Activated T-helper 2 cell treated with anti-CD3 and anti-CD28 coated beads, Interferon-gamma antibody, Interleukin-2, Interleukin-4, amounts not matched to agents 10 μg/mL and 5 μg/mL and 100 μg/mL, durations not matched to agents 14 hours and 24 hours and 36 hours (primary cell): ENCODE measurements around the gene MPEG1. TPM values are rescaled to one million over a fixed set of nuclear protein-coding genes. Genes with fewer than 3 reads are reported as not detected.

ENCODE experiments used
- DNase-seq: peaks from one replicate; pipeline ENCODE4 v3.0.0; 2021; ENCODE audit warnings: low spot score
- H3K27ac Mint-ChIP-seq: one replicate; pipeline ENCODE4 v1.8.0; 2021; ENCODE audit warnings: mixed read lengths
- H3K27me3 Mint-ChIP-seq: one replicate; pipeline ENCODE4 v1.8.0; 2021; ENCODE audit warnings: low read depth, mixed read lengths
- H3K36me3 Mint-ChIP-seq: one replicate; pipeline ENCODE4 v1.8.0; 2021; ENCODE audit warnings: low read depth, mixed read lengths
- H3K4me1 Mint-ChIP-seq: one replicate; pipeline ENCODE4 v1.8.0; 2021; ENCODE audit warnings: low read depth, mixed read lengths
- H3K4me3 Mint-ChIP-seq: one replicate; pipeline ENCODE4 v1.8.0; 2021; ENCODE audit warnings: low read depth, mild to moderate bottlenecking, moderate library complexity, mixed read lengths
- H3K9me3 Mint-ChIP-seq: one replicate; pipeline ENCODE4 v1.8.0; 2021; ENCODE audit warnings: mixed read lengths
- intact Hi-C: fragments of 100-400 bp; cut with micrococcal nuclease; formaldehyde crosslinking; loops from one replicate; pipeline ENCODE4 v1.15.1; 2023
- total RNA-seq: library from RNA; stranded (reverse); gene quantifications from 2 replicates; pipeline ENCODE4 v1.2.3, GENCODE V29; 2022

The MPEG1 gene
- total RNA-seq, 1 donor from 2014 or later: 0.05 TPM

DNA sequence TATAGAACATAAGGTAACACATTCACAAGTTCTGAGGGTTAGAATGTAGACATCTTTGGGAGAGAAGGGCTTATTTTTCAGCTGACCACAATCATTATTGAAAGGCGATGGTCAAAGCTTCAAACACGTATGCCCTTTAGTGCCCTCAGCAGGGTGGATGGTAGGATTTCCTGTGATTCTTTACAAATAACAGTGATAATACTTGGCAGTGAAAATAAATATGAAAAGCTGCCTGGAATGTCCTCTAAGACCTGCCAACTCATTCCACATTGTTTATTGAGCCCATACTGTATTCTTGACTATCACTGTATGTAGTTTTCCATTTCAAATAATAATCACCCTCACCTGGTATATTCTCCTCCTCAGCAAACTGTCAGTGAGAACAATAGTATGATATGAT lies 13.7 kb upstream of the MPEG1 start:
- peaks cover 5% of the 10 kb centered on the region for H3K4me1 Mint-ChIP-seq
- peaks cover 14% of the 10 kb centered on the region for H3K27me3 Mint-ChIP-seq
- intact Hi-C loops: no loop called here
- H3K27ac Mint-ChIP-seq: no peak overlapping the region
- H3K4me3 Mint-ChIP-seq: no peak overlapping the region
- no peaks in the 10 kb centered on the region for H3K9me3 Mint-ChIP-seq
- H3K36me3 Mint-ChIP-seq: no peaks in the 10 kb centered on the region
- DNase-seq: no peak

DNA sequence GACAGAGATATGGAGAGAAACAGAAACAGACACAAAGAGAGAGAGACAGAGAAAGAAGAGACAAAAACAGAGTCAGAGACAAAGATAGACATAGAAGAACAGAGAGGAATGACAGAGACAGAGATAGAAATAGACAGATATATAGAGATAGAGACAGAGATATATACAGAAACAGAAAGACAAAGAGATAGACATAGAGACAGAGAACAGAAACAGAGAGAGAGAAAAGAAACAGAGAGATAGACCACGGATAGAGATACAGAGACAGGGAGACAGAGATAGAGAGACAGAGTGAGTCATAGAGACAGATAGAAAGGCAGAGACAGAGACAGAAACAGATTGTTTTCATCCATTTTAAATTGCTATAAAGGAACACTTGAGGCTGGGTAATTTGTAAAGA lies 12.3 kb upstream of the MPEG1 start:
- Mint-ChIP-seq H3K4me3 (no peak overlapping the region), H3K9me3 (no peaks in the 10 kb centered on the region), H3K4me1 (peaks cover 5% of the 10 kb centered on the region), H3K36me3 (no peaks in the 10 kb centered on the region), H3K27ac (no peak overlapping the region), H3K27me3 (peaks cover 16% of the 10 kb centered on the region)
- DNase-seq: no peak
- intact Hi-C loops: no loop called here

DNA sequence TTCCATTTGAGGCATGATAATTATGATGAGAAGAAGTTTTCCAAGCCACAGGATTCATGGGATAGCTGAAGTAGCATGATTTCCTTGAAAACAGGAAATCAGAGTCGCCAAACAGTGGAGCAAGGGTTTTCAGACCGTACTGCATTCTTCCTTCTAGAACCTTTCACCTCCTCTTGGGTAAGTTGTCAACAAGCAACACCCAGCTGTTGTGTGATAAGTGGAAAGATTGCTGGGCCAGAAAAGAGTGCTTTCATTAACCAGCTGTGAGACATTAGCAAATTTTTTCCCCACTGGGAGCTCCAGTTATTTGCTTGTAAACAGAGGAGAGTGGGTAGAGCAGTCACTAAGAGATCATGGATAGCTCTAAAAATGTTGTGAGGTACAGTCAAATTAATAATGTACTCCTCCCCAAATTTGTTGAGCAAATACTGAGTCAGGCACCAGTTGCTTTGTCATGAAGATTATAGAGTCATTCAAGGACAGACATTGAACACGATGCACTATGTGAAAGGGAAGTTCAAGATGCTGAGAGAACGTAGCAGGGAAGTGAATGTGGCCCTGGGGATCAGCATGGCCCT lies 11.7 kb upstream of the MPEG1 start:
- no peak for DNase-seq

DNA sequence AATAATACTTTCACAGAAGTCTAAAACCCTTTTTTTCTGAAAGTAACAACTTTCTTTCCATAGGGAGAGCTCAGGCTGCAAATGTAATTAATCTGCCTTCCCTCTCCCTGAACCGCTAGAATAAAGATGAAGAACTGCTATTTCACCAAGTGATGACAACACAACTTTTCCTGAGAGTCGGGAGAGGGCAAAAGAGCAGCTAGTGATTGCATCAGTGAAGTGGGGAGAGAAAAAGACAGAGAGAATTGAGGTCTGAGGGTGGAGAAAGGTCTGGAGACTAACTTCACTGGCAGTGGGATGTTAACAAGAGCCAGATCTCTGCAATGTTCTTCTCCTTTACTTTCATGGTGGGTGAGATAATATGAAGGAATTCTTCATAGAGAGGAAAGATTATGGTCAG lies 10.9 kb upstream of the MPEG1 start:
- H3K4me1 Mint-ChIP-seq: peaks cover 5% of the 10 kb centered on the region
- H3K27ac Mint-ChIP-seq: no peak overlapping the region
- intact Hi-C loops: no loop called here
- no peak for DNase-seq
- no peak overlapping the region for H3K4me3 Mint-ChIP-seq
- no peaks in the 10 kb centered on the region for H3K36me3 Mint-ChIP-seq
- peaks cover 18% of the 10 kb centered on the region for H3K27me3 Mint-ChIP-seq
- no peaks in the 10 kb centered on the region for H3K9me3 Mint-ChIP-seq

More for the DNA sequence above, 11.7 kb upstream of the MPEG1 start:
- Mint-ChIP-seq H3K4me1 (peaks cover 5% of the 10 kb centered on the region), H3K27ac (no peak overlapping the region), H3K4me3 (no peak overlapping the region), H3K36me3 (no peaks in the 10 kb centered on the region), H3K9me3 (no peaks in the 10 kb centered on the region), H3K27me3 (peaks cover 18% of the 10 kb centered on the region)
- intact Hi-C loops: no loop called here

DNA sequence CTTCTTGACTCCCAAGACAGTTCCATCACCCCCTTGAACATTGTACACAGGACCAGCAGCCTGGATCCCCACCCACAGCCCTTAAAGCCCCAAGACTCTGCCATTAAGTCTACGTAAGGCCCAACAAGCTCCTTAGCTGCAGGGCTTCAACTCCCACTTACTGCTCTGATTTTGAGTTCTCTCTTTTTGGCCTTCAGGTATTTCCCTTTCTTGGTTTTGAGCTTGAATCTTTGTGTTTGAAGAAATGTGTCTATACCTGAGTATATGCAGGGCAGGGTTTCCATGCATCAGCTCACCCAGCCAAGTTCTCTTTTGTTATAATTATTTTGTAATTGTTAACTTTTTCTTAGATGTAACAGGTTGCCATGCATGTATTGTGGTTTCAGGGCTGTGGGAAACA lies 10.4 kb upstream of the MPEG1 start:
- H3K4me3 Mint-ChIP-seq: no peak overlapping the region
- no peaks in the 10 kb centered on the region for H3K9me3 Mint-ChIP-seq
- H3K4me1 Mint-ChIP-seq: peaks cover 5% of the 10 kb centered on the region
- intact Hi-C loops: no loop called here
- H3K36me3 Mint-ChIP-seq: no peaks in the 10 kb centered on the region
- peaks cover 22% of the 10 kb centered on the region for H3K27me3 Mint-ChIP-seq
- no peak for DNase-seq
- H3K27ac Mint-ChIP-seq: no peak overlapping the region

DNA sequence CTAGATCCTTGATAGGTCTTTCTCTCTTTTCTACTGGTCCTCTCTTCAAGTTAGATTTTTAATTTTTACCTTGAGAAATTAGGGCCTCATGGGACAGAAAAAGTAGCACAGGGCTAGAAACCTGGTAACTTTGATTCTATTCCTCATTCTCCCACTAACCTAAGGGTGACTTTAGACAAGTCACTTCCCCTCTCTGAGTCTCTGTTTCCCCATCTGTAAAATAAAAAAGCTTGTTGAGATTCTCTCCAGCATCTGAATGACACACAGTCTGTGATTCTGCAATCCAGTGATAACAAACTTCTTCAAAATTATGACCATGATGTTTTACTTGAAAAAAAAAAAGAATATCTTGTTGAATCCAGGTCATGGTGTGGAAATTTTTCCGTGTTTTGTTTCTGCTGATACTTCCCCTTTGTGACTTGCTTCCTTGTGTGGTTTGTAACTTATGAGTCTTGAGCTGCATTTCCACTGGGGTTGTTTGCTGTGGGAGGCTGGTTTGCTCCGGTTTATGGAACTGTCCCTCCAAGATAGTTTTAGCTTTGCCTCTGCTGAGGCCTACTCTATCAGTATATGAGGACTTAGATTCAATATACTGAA lies 9.8 kb upstream of the MPEG1 start:
- Mint-ChIP-seq H3K27ac (no peak overlapping the region), H3K4me3 (no peak overlapping the region), H3K27me3 (peaks cover 24% of the 10 kb centered on the region), H3K9me3 (no peaks in the 10 kb centered on the region), H3K4me1 (peaks cover 5% of the 10 kb centered on the region), H3K36me3 (no peaks in the 10 kb centered on the region)
- intact Hi-C loops: no loop called here
- no peak for DNase-seq

DNA sequence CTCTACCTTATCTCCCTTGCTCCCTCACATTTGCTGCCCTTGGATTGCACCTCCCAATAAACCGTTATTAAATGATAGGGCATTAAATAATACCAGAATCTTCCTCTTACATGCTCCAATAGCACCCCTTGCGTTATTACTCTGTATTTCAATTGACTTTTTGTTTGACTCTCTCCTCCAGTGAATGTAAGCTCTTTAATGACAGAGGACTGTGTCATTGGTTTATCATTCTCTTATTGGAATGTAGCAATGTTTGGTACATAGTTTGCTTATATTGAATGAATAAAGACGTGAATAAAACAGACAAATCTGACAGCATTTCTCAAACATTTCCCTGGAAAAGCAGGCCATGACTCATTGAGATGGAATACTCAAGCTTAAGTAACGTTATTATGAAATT lies 8.7 kb upstream of the MPEG1 start:
- Mint-ChIP-seq H3K4me1 (peaks cover 10% of the 10 kb centered on the region), H3K9me3 (no peaks in the 10 kb centered on the region), H3K4me3 (no peak overlapping the region), H3K27me3 (peaks cover 33% of the 10 kb centered on the region), H3K27ac (no peak overlapping the region), H3K36me3 (no peaks in the 10 kb centered on the region)
- no peak for DNase-seq
- intact Hi-C loops: no loop called here

DNA sequence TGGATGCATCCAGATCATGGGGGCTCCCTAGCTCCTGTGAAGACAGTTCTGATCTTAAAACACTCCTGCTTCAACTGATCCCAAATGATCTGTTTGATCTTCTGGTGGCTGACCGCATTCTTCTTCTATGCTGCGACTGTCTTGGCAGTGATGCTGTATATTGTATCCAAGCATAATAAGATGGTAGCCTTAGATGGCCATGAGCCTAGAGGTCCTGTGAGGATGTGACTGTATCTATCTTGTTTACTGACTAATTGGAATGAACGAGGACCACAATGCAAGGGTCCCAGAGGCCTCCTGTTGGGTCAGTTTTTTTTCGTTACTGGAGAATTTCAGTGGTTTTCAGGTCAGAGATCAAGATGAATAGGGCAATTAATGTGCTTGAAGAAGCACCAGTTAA lies 7.1 kb upstream of the MPEG1 start:
- Mint-ChIP-seq H3K9me3 (no peaks in the 10 kb centered on the region), H3K4me1 (peaks cover 7% of the 10 kb centered on the region), H3K27me3 (peaks cover 32% of the 10 kb centered on the region), H3K4me3 (no peak overlapping the region), H3K36me3 (no peaks in the 10 kb centered on the region), H3K27ac (no peak overlapping the region)
- intact Hi-C loops: no loop called here
- DNase-seq: no peak

DNA sequence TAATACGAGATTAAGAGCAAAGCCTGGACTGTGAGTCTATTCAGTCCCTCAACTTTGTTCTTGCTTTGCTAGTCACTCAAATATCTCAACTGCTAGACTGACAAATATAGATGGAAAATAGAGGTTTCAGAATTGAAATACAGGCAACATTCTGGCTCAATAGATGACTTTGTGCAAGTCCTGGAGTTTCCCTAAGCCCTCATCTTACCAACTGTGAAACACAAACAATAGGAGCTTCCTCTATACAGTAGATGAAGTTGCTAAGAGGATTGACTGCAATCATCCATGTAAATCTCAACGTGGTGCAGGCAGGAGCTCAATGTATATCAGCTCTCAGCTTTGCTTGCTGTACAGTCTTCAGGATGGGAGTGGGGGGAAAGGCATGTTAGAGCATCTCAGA lies 6.2 kb upstream of the MPEG1 start:
- no peak overlapping the region for H3K27ac Mint-ChIP-seq
- H3K27me3 Mint-ChIP-seq: peaks cover 35% of the 10 kb centered on the region
- no peak overlapping the region for H3K4me3 Mint-ChIP-seq
- DNase-seq: no peak
- intact Hi-C loops: no loop called here
- H3K9me3 Mint-ChIP-seq: no peaks in the 10 kb centered on the region
- peaks cover 5% of the 10 kb centered on the region for H3K4me1 Mint-ChIP-seq
- no peaks in the 10 kb centered on the region for H3K36me3 Mint-ChIP-seq

DNA sequence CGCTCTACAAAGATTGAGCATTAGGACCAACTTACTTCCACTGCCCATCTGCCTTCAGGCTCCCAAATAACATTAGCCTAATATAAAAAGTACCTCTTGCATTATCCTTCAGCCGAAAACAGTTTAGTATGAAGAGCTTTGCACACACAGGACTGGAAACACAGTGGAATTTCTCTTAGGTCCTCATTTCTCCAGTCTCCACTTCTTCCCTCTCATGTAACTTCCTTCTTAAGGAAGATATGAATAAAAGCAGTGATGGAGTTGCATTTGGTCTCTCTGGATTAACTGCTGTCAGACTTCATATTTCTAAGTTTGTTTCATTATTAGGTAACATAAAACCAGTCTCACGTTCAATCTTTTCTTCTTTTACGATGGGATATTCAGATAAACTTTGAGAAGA lies 5.6 kb upstream of the MPEG1 start:
- peaks cover 5% of the 10 kb centered on the region for H3K4me1 Mint-ChIP-seq
- no peak for DNase-seq
- no peak overlapping the region for H3K27ac Mint-ChIP-seq
- peaks cover 32% of the 10 kb centered on the region for H3K27me3 Mint-ChIP-seq
- intact Hi-C loops: no loop called here
- no peak overlapping the region for H3K4me3 Mint-ChIP-seq
- no peaks in the 10 kb centered on the region for H3K36me3 Mint-ChIP-seq
- H3K9me3 Mint-ChIP-seq: no peaks in the 10 kb centered on the region

DNA sequence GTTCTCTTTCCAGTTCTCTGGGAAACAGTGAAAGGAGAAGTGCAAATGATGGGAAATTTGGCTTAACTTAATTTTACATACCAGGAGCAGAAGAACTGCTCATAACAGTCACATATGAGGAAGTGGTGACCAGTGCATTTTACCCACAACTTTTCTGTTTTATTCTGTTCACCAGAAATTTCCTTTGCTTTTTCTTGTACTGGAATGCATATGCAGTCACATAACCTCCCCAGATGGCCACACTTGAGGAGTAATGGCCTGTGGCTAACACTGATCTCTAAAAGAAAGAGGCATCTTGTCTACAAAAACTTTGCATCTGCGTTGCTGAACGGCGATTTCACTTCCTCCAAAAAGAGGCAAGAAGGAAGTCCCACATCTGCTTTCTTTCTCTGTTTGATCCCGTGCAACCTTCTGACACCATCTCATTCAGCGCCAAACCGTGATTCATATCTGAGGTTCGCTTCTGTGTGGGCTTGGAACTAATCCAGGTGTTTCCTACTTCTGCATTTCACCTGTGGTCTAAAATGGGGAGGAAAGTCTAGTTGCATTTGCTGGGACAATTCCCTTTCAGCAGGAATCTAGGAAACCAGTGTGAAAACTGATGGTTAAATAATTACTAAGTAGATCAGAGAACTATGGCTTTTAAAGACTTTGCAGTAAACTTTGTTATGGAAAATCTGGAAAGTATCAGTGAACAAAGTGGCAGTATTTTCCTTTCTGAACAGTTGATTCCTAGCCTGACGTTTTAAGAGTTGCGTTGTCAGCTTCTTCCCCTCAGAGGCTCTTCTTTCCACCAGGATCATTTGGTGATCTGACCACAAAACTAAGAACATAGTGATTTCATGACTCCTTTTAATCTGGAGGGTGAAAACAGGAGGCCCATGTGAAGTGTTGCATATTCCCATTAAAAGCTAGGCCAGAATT lies 4.2 kb upstream of the MPEG1 start:
- Mint-ChIP-seq H3K36me3 (no peaks in the 10 kb centered on the region), H3K4me1 (peaks cover 5% of the 10 kb centered on the region), H3K27ac (no peak overlapping the region), H3K9me3 (no peaks in the 10 kb centered on the region), H3K27me3 (peaks cover 38% of the 10 kb centered on the region), H3K4me3 (no peak overlapping the region)
- intact Hi-C loops: no loop called here
- no peak for DNase-seq

DNA sequence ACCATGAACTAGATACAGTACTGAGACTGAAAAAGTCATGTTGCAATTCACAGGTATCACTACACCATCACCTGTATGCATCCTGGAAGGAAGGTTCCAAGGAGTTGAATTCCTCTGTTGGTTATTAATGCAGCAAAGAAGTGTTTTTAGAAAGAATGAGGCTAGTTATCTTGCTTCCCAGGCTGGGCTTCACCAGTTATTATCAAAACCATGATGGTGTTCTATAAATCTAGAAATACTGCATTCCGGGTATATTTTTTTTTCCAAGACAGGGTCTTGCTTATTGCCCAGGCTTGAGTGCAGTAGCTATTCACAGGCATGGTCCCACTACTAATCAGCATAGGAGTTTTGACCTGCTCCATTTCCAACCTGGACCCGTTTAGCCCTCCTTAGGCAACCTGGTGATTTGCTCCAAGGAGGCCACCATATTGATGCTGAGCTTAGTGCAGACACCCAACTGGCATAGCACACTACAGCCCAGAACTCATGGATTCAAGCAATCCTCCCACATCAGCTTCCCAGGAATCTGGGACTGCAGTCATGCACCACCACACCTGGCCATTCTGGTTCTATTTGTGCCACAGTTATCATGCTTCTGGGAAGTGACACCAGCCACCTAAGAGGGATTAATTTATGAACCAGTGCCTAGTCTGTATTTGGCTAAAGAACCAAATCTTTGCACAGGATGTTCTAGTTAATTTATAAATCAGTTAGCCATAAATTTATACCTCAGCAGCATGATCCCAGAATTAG lies 1.6 kb upstream of the MPEG1 start:
- DNase-seq: no peak
- H3K4me1 Mint-ChIP-seq: peaks cover 5% of the 10 kb centered on the region
- intact Hi-C loops: no loop called here
- no peaks in the 10 kb centered on the region for H3K9me3 Mint-ChIP-seq
- no peaks in the 10 kb centered on the region for H3K36me3 Mint-ChIP-seq
- H3K27me3 Mint-ChIP-seq: peaks cover 47% of the 10 kb centered on the region
- no peak overlapping the region for H3K4me3 Mint-ChIP-seq
- H3K27ac Mint-ChIP-seq: no peak overlapping the region
